Lower leg skin (tissue), 3 donors: ENCODE data around the gene SLC44A3.

Source experiments
- CTCF ChIP-seq, 3 donors: fragments of 450-650 bp; IDR thresholded peaks; one replicate each; pipeline ENCODE4 v1.5.1; 2016; ENCODE audit warnings: antibody characterized with exemption in 3 of 3, mild to moderate bottlenecking in 3 of 3, moderate library complexity in 2 of 3
- POLR2A ChIP-seq, 2 donors: fragments of 450-650 bp; IDR thresholded peaks; one replicate each; pipeline ENCODE4 v1.6.1; 2016 to 2017; ENCODE audit warnings: antibody characterized with exemption in 2 of 2, mild to moderate bottlenecking in 1 of 2, moderate library complexity in 1 of 2

GRCh38 chr1:94929351-94930217 is 109.4 kb downstream of the SLC44A3 start:
- TF ChIP-seq CTCF (IDR thresholded peaks at IDR 0.05): no peak
- TF ChIP-seq POLR2A (IDR thresholded peaks at IDR 0.05): no peak
